Mammary epithelial cell (primary cell): ENCODE results near the gene TRIO.

Source experiments
- EZH2 ChIP-seq: IDR thresholded peaks from 2 replicates; pipeline ENCODE4 v1.6.1; 2012; ENCODE audit warnings: low read length, inconsistent platforms, borderline replicate concordance
- TF ChIP-seq, protein P1 (sequence below), 2 donors: IDR thresholded peaks in 1 of 2; conservative IDR thresholded peaks in 1 of 2; 2 replicates each; pipeline ENCODE4 v1.5.1; 2011 to 2012; ENCODE audit warnings: inconsistent platforms in 2 of 2, low read length in 2 of 2, mild to moderate bottlenecking in 2 of 2, control low read depth in 1 of 2, low read depth in 1 of 2; ENCODE audit not compliant: insufficient read depth in 1 of 2; ENCODE audit errors: extremely low read depth in 1 of 2

DNA sequence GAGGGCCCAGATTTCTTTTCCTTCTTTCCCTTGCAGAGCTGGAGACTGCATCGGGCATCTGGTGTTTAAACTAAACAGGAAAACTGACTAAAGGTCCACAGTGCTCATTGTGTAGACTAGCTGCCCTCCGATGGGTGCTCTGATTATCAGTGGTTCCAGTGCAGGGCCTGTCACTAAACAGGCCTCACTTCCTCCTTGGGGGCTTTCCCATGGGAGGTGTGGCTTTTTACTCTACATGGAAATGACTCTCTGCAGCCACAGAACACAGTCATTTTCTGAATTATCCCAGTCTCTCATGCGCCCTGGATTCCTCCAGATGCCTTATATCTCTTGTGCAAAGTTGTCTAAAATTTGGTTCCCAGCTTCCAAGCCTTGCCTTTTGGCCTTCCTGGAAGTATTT lies 199.2 kb downstream of the TRIO start:
- no peak for TF ChIP-seq EZH2
- TF ChIP-seq, protein P1, sequence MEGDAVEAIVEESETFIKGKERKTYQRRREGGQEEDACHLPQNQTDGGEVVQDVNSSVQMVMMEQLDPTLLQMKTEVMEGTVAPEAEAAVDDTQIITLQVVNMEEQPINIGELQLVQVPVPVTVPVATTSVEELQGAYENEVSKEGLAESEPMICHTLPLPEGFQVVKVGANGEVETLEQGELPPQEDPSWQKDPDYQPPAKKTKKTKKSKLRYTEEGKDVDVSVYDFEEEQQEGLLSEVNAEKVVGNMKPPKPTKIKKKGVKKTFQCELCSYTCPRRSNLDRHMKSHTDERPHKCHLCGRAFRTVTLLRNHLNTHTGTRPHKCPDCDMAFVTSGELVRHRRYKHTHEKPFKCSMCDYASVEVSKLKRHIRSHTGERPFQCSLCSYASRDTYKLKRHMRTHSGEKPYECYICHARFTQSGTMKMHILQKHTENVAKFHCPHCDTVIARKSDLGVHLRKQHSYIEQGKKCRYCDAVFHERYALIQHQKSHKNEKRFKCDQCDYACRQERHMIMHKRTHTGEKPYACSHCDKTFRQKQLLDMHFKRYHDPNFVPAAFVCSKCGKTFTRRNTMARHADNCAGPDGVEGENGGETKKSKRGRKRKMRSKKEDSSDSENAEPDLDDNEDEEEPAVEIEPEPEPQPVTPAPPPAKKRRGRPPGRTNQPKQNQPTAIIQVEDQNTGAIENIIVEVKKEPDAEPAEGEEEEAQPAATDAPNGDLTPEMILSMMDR (conservative IDR thresholded peaks at IDR 0.05 in 1 of 2, IDR thresholded peaks at IDR 0.05 in 1 of 2; ENCODE audit: extremely low read depth in 1 of 2, insufficient read depth in 1 of 2, low read depth in 1 of 2, low read length in 2 of 2), result no peak
